HG02884 (cell line): ENCODE data around the gene GMFB.

Experiments used
- ATAC-seq: cut with Tn5 transposase; IDR thresholded peaks from one replicate; pipeline ENCODE4 v1.9.1; 2021; ENCODE audit warnings: mild to moderate bottlenecking, moderate library complexity; ENCODE audit not compliant: unreplicated experiment

The GMFB gene

GRCh38 chr14:54428527-54428926 is 60.3 kb downstream of the GMFB start:
- no peak for ATAC-seq

DNA sequence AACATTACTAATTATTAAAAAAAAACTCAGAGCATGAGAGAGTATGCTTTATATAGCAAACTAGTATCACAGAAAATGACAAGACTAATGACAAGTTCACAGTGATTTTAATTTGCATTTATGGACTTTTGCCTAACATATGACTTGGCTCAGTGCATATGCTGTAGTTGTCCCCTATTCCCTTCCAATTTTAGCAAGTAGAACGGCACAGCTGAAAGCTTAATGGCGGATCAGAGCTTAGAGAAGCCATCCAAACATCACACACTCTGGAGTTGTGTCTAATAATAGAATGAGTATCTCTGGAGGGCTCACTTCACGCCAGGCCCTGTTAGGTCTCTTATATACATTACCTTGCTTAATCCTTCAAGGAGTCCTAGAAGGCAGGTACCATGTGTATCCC is 60.9 kb downstream of the GMFB start:
- ATAC-seq: no peak

- no peak for ATAC-seq
Observed at GRCh38 chr14:54425537-54426274, 63.1 kb downstream of the GMFB start.

GRCh38 chr14:54425068-54425467 is 63.7 kb downstream of the GMFB start:
- no peak for ATAC-seq
